T-helper 1 cell (primary cell): ENCODE data around the gene KLF7.

ENCODE experiments used
- DNase-seq, 5 donors: peaks; one replicate each; pipeline ENCODE4 v3.0.0-alpha.2; 2012 to 2020

Gene KLF7

DNA sequence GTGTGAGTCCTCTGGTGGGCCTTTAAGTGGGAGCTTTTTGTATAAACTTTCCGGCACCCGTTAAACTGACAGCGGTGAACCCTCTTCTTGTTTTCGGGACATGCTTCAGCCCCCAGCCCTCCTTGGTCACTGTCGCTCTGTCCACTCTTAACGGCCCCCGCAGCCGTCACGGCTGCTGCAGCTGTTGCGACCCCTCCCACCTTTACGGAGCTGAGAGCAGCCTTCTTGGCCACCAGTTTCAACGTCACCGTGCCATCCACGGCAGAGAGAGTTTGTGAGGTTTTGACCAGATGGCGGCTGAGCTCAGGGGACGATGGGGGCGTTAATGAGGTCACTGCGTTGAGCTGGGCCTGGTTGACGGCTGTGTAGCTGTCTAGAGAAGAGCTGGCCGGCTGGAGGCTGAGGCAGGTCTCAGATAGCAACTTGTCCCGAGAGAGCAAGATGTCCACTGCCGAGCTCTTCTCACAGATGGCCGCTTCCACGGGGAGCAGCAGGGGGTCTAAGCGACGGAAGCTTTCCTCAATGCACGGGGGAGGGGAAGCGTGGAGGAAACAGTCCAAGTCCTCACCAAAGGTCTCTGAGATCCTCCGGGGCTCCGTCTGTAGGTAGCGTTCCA lies 41.9 kb downstream of the KLF7 start:
- DNase-seq, result no peak

DNA sequence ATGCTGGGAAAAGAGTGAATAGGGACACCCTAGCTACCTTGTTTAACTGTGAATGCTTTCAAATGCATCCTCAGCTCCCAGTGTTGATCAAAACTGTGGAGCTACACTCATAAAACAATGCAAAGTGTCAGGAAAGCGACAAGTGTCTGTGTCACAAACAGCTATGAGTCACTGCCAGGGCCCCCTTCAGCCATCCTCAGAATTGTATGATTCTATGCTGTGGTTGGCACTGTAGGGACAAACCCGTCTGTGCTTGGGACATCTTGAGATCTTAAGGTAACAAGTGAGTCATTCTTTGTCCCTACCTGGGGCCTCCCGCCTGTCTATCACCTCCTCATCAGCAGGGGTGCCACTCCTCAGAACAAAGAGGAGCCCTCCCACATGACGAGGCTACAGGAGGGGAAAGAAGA lies 42.4 kb downstream of the KLF7 start:
- DNase-seq, result peak in 1 of 5 donors; percentile 31

- no peak for DNase-seq
Observed at GRCh38 chr2:207122651-207123334, 43.0 kb downstream of the KLF7 start.

DNA sequence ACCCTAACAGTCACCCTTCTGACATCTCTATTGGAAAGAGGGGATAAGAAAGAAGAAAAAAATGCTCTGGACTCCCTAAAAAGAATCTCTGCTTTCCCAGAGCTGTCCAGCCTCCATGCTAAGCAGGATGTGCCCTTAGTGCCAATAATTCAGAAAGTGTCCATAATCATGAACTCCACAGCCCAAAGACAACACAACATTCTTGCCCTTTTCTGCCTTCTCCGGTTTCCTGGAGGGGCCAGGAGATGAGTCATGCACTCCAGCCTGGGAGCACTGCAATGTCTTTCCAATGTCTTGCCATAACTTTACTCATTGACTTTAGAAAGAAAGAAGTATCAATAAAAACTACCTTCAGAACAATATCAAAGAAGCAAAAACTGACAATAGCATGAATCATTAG lies 44.0 kb downstream of the KLF7 start:
- DNase-seq, result no peak

GRCh38 chr2:207119048-207119447 lies 46.7 kb downstream of the KLF7 start:
- DNase-seq, result no peak

DNA sequence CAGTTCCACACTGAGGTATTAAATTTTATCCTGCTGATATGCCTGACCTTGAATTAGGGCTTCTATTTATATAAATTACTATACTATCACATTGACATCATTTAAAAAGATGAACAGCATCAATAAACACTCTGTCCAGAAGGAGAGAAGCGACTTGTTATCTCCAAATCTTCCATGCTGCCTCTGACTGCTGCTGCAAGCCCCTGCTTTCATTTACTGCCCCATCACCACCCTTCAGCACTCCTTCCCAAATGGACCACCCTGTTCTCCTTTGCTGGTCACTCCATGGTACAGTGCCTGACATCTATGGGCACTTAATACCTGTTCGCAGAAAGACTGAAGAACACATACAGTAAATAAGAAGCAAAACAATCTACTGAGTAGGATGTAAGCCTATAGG lies 48.1 kb downstream of the KLF7 start:
- DNase-seq, result no peak

- DNase-seq, result no peak
Observed at GRCh38 chr2:207115715-207116364, 49.9 kb downstream of the KLF7 start.

DNA sequence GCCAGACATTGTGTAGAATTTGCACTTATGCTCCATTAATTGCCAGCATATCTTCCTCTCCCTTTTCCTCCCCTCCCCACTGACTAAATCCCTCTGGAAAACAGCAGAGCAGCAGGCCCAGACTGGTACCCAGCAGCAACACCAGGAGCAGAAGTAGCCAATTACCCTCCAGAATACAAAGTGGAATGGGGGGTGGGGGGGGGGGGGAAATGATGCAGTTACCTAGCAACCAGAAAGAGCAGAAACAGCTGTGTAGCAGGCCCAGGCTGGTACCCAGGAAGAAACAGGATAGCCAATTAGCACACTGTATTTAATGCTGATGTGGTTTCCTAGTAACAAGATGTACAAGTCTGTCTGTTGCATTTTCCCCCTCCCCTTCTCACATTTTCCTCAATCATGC lies 52.3 kb downstream of the KLF7 start:
- no peak for DNase-seq

- DNase-seq, result no peak
Observed at GRCh38 chr2:207112785-207113184, 53.0 kb downstream of the KLF7 start.

- DNase-seq, result no peak
Observed at GRCh38 chr2:207112383-207112782, 53.4 kb downstream of the KLF7 start.

DNA sequence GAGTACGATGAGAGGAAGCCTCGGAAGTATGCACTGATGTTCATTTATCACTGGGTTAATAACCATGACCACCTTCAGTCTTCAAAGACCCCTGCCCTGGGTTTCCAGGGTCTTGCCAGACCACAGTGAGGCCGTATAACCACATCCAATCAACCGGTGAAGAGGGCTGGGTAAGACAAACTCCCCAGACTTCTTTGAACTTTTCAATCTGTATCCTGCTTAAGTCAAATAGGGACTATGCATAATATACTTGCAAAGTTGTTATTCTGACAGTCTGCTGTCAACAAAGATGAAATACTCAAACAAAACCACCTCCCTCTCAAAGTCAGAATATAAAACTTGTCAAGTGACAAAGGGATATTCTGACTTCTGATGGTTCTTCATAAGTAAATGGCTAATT lies 54.0 kb downstream of the KLF7 start:
- DNase-seq, result no peak

DNA sequence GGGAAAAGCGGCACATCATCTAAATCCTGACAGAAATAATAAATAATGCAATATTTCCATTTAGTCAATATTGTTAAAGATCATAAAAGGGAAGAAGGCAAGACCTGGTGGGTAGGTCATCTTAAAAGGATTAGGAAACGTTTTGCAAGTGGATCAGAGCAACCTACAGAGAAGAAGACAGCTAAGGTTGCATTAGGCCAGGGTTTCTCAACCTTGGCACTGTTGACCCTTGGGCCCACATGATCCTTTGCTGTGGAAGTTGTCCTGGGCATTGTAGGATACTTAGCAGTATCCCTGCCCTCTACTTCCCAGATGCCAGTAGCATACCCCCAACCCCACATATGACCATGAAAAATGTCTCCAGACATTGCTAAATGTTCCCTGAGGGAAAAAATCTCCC lies 55.0 kb downstream of the KLF7 start:
- DNase-seq, result no peak

GRCh38 chr2:207110310-207110709 lies 55.4 kb downstream of the KLF7 start:
- no peak for DNase-seq

DNA sequence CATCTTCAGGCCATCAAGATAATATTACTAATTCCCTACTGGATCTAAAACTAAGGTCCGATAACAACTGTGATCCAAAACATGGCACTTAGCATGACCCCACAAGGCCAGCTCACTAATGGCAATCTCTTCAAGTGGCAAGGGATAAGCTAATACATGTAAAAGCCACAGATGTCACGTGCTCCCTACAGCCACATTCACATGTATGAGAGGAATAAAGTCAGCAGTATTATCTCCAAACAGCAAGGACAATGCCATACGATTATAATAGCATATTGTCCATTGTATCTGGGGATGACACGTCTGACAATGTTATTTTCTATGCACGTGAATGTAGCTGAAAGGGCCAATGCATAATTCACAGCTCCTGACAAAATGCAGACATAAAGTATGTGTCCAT lies 56.0 kb downstream of the KLF7 start:
- DNase-seq, result no peak

DNA sequence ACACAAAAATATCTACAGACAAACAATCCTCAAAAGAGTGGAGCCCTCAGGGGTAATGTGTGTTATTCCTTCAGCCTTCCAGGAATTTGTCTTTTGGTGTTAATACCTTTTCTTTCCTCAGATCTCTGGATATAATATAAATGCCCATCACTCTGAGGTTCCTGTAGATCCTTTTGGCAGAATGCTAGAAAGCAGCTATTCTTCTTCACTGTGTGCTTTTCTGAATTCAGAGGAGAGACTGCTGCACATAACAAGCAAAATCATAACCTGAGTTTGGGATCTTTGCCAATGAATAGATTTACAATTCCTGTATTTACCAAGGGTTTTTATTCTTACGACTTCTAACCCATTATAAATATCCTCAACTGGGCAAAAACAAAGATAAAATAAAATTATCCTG lies 57.3 kb downstream of the KLF7 start:
- DNase-seq, result no peak

- DNase-seq, result no peak
Observed at GRCh38 chr2:207107551-207107950, 58.2 kb downstream of the KLF7 start.

DNA sequence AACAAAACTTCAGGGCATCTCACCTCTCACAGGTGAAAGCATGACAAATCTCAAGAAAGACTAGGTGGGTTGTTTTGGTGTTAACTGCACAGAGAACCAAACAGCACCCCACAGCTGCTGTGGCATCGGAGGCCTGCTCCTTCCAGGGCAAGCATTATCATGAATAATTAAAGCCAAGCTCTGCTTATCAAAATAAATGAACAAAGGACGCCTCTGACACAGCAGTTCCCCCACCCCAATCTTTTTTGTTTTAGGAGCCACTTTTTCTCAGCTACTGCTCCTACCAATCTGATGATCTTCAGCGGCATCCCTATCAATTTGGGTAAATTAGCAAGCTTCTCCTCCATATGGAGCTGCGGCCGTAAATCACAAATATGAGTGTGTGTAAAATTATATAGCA lies 58.6 kb downstream of the KLF7 start:
- DNase-seq, result no peak

- DNase-seq, result no peak
Observed at GRCh38 chr2:207103132-207103531, 62.6 kb downstream of the KLF7 start.

DNA sequence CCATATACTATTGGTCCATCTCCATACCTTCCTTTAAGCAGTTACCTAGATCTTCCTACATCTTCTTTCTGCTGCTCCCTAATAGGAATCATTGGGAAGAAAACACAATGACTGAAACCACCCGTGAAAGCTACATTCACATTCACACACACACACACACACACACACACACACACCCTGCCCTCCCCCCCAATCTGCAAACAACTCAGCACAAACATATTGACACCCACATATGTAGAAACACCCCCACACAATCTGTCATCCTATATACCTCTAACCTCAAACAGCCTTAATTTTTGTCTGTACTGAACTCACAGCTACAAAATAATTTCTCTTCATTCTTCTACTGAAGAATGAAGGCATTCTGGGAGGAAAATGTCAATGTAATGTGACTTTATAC lies 63.8 kb downstream of the KLF7 start:
- no peak for DNase-seq

- DNase-seq, result no peak
Observed at GRCh38 chr2:207097278-207097677, 68.5 kb downstream of the KLF7 start.

DNA sequence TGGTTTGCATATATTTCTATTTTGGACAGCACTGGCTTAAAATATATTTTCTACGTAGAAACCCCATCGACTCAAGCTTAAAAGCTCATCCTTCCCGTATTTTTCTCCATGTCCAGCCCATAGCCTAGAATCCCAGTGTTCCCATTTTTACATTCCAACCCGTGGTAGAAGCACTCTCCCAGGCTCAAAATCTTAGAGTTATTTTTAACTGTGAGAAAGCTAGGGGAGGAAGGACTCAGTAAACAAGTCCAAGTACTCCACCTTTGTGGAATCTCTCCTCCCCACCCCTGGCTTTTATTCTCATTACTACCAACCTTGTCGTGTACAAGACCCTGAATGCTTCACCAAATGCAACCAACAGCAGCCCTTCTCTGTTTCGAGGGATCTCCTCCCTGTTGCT lies 69.8 kb downstream of the KLF7 start:
- DNase-seq, result no peak

DNA sequence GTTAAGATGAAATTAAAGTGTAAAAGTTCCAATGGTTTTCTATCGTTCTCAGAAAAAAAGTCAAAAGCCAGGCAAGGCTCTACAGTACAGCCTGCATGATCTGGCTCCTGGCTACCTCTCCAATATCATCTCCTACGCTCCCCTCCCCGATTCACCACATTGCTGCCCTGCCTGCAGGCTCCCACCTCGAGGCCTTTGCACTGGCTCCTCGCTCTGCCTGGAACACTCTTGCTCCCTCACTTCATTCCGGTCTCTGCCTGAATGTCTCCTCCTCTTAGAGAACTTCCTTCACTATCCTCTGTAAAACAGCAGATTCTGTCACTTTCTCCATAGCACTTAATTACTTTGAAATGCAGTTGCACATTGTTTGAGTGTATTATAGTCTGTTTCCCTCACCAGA lies 72.5 kb downstream of the KLF7 start:
- DNase-seq, result no peak

DNA sequence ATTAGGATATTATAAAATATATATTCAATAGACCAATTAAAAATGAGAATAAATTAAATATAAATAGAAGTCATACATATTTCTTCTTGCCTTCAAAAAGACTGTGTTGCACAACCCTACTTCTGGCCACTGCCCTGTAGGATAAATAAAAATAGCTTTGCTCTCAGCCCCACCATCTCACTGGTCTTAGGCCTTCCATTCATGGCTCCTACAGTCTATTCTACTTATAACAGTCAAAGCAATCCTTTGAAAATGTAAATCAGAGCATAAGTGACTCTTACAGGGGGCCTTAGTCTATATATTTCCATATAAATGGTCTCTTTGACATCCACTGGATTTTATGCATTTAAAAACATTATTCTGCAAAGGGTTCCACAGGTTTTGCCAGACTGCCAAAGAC lies 72.9 kb downstream of the KLF7 start:
- DNase-seq, result no peak

GRCh38 chr2:207091928-207092327 lies 73.8 kb downstream of the KLF7 start:
- no peak for DNase-seq

DNA sequence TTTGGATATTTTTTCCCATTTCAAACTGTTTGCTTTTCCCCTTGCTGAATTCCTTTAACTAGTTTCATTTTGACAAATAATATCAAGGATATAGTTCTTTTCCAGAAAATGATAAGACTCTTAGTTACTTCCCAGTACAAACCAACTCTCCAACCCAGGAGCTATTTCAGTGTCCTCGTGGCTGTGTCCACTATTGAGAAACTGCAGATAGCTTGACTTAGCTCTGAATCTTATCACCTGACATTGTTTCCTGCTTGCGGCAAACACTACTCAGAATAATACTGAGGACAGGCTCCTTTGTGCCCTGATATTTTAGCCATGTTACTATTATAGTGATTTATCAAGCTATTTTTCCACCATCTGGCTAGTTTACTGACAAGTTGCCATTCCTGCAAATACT lies 74.6 kb downstream of the KLF7 start:
- no peak for DNase-seq
